CD4-positive, alpha-beta T cell treated with Interleukin-4 for 1 hour (primary cell): ENCODE data around the gene JMJD1C.

Experiments
- DNase-seq, 2 donors: peaks; one replicate each; pipeline ENCODE4 v3.0.0-alpha.2; 2020 to 2022

Gene JMJD1C

GRCh38 chr10:63206997-63207811 lies 258.6 kb downstream of the JMJD1C start:
- DNase-seq, result peak in 1 of 2 donors; percentile 34

- DNase-seq, result no peak
These were observed 259.2 kb downstream of the JMJD1C start for GRCh38 chr10:63206576-63206975.

GRCh38 chr10:63205421-63205820 lies 260.4 kb downstream of the JMJD1C start:
- DNase-seq, result no peak

GRCh38 chr10:63204667-63205391 lies 260.9 kb downstream of the JMJD1C start:
- DNase-seq, result no peak

- DNase-seq, result no peak
These were observed 264.7 kb downstream of the JMJD1C start for GRCh38 chr10:63201118-63201517.

- no peak for DNase-seq
These were observed 265.3 kb downstream of the JMJD1C start for GRCh38 chr10:63200431-63200830.

GRCh38 chr10:63199716-63200115 lies 266.1 kb downstream of the JMJD1C start:
- DNase-seq, result no peak

GRCh38 chr10:63197344-63198092 lies 268.3 kb downstream of the JMJD1C start:
- DNase-seq, result no peak

GRCh38 chr10:63192826-63193225 lies 273.0 kb downstream of the JMJD1C start:
- DNase-seq, result no peak

GRCh38 chr10:63175534-63175933 lies 290.2 kb downstream of the JMJD1C start:
- DNase-seq, result no peak

GRCh38 chr10:63173468-63174232 lies 292.1 kb downstream of the JMJD1C start:
- peak in 1 of 2 donors; percentile 20 for DNase-seq

GRCh38 chr10:63171926-63172325 lies 293.9 kb downstream of the JMJD1C start:
- DNase-seq, result no peak

GRCh38 chr10:63171255-63171855 lies 294.4 kb downstream of the JMJD1C start:
- no peak for DNase-seq

- no peak for DNase-seq
These were observed 296.2 kb downstream of the JMJD1C start for GRCh38 chr10:63169624-63170023.

- no peak for DNase-seq
These were observed 296.8 kb downstream of the JMJD1C start for GRCh38 chr10:63168821-63169462.

- DNase-seq, result peak in 1 of 2 donors; percentile 67
These were observed 299.0 kb downstream of the JMJD1C start for GRCh38 chr10:63166742-63167258.

GRCh38 chr10:63165249-63165648 lies 300.5 kb downstream of the JMJD1C start:
- no peak for DNase-seq

GRCh38 chr10:63164166-63164623 lies 301.6 kb downstream of the JMJD1C start:
- DNase-seq, result no peak

GRCh38 chr10:63161592-63161991 lies 304.2 kb downstream of the JMJD1C start:
- DNase-seq, result no peak

- peak; percentile 57 to 76 for DNase-seq
These were observed 307.7 kb downstream of the JMJD1C start for GRCh38 chr10:63157845-63158624.
